CD4-positive, alpha-beta T cell treated with Interleukin-6 at 100 ng/mL for 8 hours (primary cell): ENCODE results near the gene VTCN1.
"Not testable (repeated sequence)": the region's sequence is repeated elsewhere in the genome, so short reads cannot be mapped to it uniquely, and the experiment has no call there.

Experiments
- DNase-seq: peaks from one replicate; pipeline ENCODE4 v3.0.0-alpha.2; 2020; ENCODE audit warnings: mixed read lengths, low spot score

VTCN1 gene

GRCh38 chr1:117122330-117123025 is 88.2 kb downstream of the VTCN1 start:
- no peak for DNase-seq

GRCh38 chr1:117121589-117122329 is 89.0 kb downstream of the VTCN1 start, which contains the start of gene TRIM45:
Gene TRIM45, minus strand, starts transcription at chr1:117121749. Its CDS starts 548 bp downstream, at chr1:117121201.
- DNase-seq: peak; percentile 85

- DNase-seq: no peak
Measured at GRCh38 chr1:117120774-117121588, 89.7 kb downstream of the VTCN1 start.

DNA sequence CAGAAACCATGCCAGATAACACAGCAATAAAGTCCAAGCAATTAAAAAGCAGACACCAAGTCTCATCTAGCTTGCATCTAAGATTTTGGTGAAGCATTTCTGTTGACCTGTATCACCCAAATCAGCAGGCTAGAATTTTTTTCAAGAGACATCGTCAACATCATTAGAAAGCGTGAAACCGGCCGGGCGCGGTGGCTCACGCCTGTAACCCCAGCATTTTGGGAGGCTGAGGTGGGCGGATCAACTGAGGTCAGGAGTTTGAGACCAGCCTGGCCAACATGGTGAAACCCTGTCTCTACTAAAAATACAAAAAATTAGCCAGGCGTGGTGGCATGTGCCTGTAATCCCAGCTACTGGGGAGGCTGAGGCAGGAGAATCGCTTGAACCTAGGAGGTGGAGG is 91.6 kb downstream of the VTCN1 start:
- not testable (repeated sequence) for DNase-seq

- no peak for DNase-seq
Measured at GRCh38 chr1:117118137-117118536, 92.6 kb downstream of the VTCN1 start.

GRCh38 chr1:117117697-117118096 is 93.0 kb downstream of the VTCN1 start:
- no peak for DNase-seq

GRCh38 chr1:117116784-117117130 is 94.0 kb downstream of the VTCN1 start:
- DNase-seq: no peak

DNA sequence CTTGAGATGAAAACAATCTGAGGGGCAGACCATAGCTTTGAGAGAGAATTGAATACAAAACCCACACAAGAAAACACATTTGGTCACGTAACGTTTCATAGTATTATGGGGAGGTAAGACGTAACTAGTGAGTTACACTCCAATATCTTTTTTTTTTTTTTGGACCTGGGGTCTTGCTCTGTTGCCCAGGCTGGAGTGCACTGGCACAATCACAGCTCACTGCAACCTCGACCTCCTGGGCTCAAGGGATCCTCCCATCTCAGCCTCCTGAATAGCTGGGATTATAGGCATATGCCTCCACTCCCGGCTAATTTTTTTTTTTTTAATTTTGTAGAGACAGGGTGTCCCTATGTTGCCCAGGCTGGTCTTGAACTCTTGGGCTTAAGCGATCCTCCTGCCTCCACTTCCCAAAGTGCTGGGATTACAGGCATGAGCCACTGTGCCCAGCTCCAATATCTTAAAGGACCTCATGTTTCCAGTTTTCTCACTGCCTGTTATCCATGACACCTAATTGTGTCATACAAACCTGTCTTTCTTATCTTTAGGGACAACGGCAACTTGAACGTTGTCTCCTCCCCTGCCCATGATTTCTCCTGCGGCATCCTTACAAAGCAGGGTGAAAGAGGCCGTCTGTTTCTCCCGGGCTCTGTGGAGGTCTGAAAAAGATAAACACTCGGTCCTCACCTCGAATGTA is 94.5 kb downstream of the VTCN1 start:
- no peak for DNase-seq

GRCh38 chr1:117114877-117115276 is 95.8 kb downstream of the VTCN1 start:
- no peak for DNase-seq

DNA sequence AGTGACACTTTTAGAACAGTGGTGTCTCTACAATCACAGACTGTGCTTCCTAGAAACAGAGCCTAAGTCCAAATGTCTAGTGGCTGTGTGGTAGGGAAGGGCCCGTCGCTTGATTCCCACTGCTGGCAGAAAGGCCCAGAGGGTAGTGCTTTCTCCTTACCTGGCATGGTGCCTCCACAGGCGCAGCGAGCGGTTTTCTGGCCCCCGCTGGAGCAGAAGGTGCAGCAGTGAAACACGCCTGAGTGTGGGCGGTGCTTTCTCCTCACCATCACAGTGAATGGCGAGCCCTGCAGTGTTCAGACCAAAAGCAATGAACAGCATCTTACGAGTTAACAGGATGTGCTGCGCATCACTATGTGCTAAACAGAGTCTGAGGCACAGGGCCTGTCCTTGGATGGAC is 97.5 kb downstream of the VTCN1 start:
- DNase-seq: no peak

DNA sequence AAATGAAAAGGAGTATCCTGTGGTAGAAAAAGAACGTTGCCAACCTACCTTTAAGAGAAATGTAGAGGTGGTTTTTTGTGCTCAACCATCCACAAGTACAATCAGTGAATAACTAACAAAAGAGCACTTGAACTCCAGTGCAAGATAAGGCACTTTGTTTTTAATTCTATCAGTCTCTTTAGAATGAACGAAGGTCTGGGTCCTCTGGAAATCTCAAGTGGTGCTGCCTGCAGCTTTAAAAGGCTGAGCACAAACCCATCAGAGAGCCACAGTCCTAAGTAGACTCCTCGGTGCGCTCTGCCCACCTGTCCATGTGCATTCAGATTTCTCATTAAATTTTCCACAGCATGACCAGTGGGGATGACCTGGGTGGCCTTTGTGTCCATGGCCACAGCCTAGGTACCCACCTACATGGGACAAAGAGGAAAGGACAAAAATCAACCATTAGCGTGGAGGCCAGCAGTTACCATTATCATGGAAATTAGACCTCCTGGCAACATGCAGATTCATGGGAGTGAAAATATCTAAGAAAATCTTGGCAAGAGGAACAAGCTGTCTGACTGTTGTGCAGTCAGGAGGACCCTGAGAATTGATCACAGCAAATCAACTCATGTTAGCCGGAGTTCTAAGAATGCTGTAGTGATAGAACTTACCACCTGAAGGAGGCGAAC is 98.5 kb downstream of the VTCN1 start:
- DNase-seq: no peak

DNA sequence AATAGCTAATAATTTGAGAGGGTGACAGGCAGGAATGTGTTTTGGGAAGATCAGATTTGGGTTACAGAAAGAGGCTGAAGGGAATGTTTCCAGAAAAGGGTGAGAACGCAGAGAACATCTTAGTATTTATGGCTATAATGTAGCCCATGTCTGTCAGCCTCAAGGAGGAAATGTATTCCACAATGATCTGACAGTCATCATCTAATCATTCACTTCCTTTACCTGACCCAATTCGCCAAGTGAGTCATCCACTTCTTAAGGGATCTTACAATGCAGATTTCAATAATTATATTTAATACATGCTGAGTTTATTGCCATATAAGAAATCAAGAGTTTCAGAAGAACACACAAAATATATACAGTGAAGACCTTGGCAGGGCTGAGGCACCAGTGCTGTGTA is 100.0 kb downstream of the VTCN1 start:
- DNase-seq: no peak

- no peak for DNase-seq
Measured at GRCh38 chr1:117107364-117107763, 103.4 kb downstream of the VTCN1 start.

DNA sequence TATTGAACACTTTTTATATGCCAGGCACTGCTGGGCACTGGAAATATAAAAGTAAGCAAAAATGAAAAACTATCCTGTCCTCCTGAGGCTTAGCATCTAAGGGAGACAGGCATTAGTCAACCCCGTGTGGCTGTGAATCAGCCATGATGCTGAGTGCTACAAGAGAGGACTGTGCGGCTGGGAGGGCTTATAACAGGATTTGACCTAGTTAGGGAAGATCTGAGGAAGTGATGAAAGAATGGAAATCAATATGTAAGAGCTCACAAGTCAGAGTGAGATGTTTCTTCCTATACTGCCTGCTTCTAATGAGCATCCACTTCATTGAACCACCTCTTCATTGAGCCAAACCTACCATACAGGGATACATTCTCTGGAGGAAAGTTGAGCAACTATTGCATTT is 104.2 kb downstream of the VTCN1 start:
- no peak for DNase-seq

GRCh38 chr1:117105722-117106121 is 105.0 kb downstream of the VTCN1 start:
- DNase-seq: no peak

DNA sequence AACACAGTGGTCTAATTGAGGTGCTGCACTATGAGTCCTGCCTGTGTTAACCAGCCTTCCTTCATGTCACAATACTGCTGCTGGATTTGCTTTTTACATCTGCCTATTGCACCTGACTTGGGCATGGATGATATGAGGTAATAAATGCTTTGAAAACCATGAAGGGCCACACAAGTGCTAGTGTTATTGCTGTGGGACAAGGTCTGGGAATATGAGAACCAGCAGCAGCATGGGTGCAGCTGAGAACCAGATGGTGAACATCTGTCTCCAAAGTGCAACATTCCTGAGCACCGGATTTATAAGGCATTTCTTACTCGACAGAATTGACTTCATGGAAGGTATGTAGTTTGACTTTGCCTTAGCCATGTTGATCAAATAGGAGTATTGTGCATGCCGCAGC is 105.7 kb downstream of the VTCN1 start:
- no peak for DNase-seq

DNA sequence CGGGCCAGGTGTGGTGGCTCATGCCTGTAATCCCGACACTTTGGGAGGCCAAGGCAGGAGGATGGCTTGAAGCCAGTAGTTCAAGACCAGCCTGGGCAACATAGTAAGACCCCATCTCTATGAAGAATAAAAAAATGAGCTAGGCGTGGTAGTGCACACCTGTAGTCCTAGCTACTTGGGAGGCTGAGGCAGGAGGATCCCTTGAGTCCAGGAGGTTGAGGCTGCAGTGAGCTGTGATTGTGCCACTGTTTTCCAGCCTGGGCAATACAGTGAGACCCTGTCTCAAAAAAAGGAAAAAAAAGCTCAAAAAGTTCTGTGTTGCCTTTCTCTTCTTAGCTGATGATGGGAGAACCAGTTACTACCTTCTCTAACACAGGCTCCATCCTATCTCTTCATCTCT is 108.9 kb downstream of the VTCN1 start:
- DNase-seq: not testable (repeated sequence)

DNA sequence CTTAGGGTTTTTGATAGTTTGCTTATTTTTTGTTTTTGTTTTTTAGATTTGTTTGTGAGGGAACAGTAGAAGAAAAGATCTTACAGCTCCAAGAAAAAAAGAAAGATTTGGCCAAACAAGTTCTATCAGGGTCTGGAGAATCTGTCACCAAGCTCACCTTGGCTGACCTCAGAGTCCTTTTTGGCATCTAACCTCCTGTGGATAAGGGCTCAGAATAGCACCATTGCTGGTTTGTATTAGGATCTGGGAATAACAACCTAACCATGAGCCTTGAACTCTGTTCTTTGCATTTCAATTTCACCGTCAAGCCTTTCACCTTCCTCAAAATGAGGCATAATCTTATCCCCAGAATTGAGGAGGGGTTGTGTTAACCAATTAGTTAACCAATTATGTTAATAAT is 109.4 kb downstream of the VTCN1 start:
- no peak for DNase-seq

- DNase-seq: no peak
Measured at GRCh38 chr1:117098287-117098890, 112.3 kb downstream of the VTCN1 start.

GRCh38 chr1:117097443-117097842 is 113.3 kb downstream of the VTCN1 start:
- no peak for DNase-seq

DNA sequence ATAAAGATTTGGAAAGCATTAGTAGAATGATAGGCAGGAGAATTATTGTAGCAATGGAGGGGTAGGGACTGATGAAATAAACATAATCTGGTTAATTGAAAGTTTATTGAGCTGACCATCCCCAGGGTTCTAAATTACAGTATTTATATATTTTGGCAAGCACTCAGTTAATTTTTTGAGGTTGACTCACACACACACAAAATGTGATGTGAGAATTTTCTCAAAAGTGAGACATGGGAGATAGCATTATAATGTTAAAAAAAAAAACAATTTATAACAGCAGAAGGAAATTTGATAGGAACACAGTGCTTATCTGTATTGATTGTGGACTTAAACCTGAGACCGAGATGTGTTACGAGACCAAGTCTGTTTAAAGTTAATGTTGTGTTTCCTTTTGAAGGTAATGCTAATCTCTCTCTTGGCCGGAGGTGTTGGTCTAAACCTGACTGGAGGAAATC is 113.7 kb downstream of the VTCN1 start:
- DNase-seq: no peak
